ENCODE results near the gene PRIMPOL.
"Not testable (repeated sequence)": the region's sequence is repeated elsewhere in the genome, so short reads cannot be mapped to it uniquely, and the experiment has no call there.

Gene PRIMPOL

GRCh38 chr4:184719407-184719806 lies 69.9 kb downstream of the PRIMPOL start:
- DNase-seq: no peak

GRCh38 chr4:184721254-184721653 lies 71.7 kb downstream of the PRIMPOL start:
- DNase-seq: no peak

GRCh38 chr4:184722798-184723197 lies 73.3 kb downstream of the PRIMPOL start:
- DNase-seq: no peak

- no peak for DNase-seq
These were observed 77.9 kb downstream of the PRIMPOL start for GRCh38 chr4:184727430-184727829.

- DNase-seq: no peak
These were observed 79.3 kb downstream of the PRIMPOL start for GRCh38 chr4:184728858-184729257.

GRCh38 chr4:184729946-184730345 lies 80.4 kb downstream of the PRIMPOL start:
- DNase-seq: no peak

GRCh38 chr4:184731056-184731455 lies 81.5 kb downstream of the PRIMPOL start:
- no peak for DNase-seq

- no peak for DNase-seq
These were observed 82.6 kb downstream of the PRIMPOL start for GRCh38 chr4:184732126-184732525.

GRCh38 chr4:184733654-184734524 lies 84.4 kb downstream of the PRIMPOL start, which contains the start of gene CENPU:
Gene CENPU (minus strand): TSS chr4:184734096. CDS start chr4:184734062, 34 bp downstream.
- DNase-seq: peak; percentile 95

GRCh38 chr4:184734758-184735157 lies 85.2 kb downstream of the PRIMPOL start:
- no peak for DNase-seq

GRCh38 chr4:184739575-184739974 lies 90.0 kb downstream of the PRIMPOL start:
- not testable (repeated sequence) for DNase-seq

- no peak for DNase-seq
These were observed 91.4 kb downstream of the PRIMPOL start for GRCh38 chr4:184740980-184741391.

GRCh38 chr4:184741651-184742050 lies 92.1 kb downstream of the PRIMPOL start:
- not testable (repeated sequence) for DNase-seq

- DNase-seq: no peak
These were observed 94.1 kb downstream of the PRIMPOL start for GRCh38 chr4:184743650-184744049.

- DNase-seq: no peak
These were observed 94.7 kb downstream of the PRIMPOL start for GRCh38 chr4:184744236-184744635.
